Activated B cell treated with CpG ODN at 0.5 μM for 24 hours (primary cell): ENCODE results near the gene WDFY4. TPM values are rescaled to one million over a fixed set of nuclear protein-coding genes. Genes with fewer than 3 reads are reported as not detected.
"Not testable (repeated sequence)": the region's sequence is repeated elsewhere in the genome, so short reads cannot be mapped to it uniquely, and the experiment has no call there.

ENCODE experiments used
- ATAC-seq: fragments of 200-7000 bp; cut with Tn5 transposase; one replicate; pipeline ENCODE4 v1.10.0; 2021; ENCODE audit warnings: low read depth, mild to moderate bottlenecking, moderate library complexity
- CTCF ChIA-PET: fragments of 350-600 bp; sonication (Branson Sonifier 250); formaldehyde crosslinking; loops from one replicate; lab custom pipeline; 2021; ENCODE audit warnings: antibody characterized with exemption; lab: Charles Lee
- POLR2A ChIA-PET: fragments of 350-600 bp; sonication (Branson Sonifier 250); formaldehyde crosslinking; loops from one replicate; lab custom pipeline; 2021; ENCODE audit warnings: antibody characterized with exemption; lab: Charles Lee
- DNase-seq: peaks from one replicate; pipeline ENCODE4 v3.0.0; 2022
- H3K27ac Mint-ChIP-seq: one replicate; pipeline ENCODE4 v1.8.0; 2020; ENCODE audit warnings: mixed read lengths
- H3K27me3 Mint-ChIP-seq: one replicate; pipeline ENCODE4 v1.8.0; 2021; ENCODE audit warnings: mixed read lengths
- H3K36me3 Mint-ChIP-seq: one replicate; pipeline ENCODE4 v1.8.0; 2021; ENCODE audit warnings: low read depth, mixed read lengths
- H3K4me1 Mint-ChIP-seq: one replicate; pipeline ENCODE4 v1.8.0; 2021; ENCODE audit warnings: mixed read lengths
- H3K4me3 Mint-ChIP-seq: one replicate; pipeline ENCODE4 v1.8.0; 2020; ENCODE audit warnings: mild to moderate bottlenecking, mixed read lengths
- H3K9me3 Mint-ChIP-seq: one replicate; pipeline ENCODE4 v1.8.0; 2020; ENCODE audit warnings: mixed read lengths
- CTCF ChIP-seq: fragments of 200-600 bp; IDR thresholded peaks from one replicate; pipeline ENCODE4 v1.8.0; 2022; ENCODE audit warnings: antibody characterized with exemption, mild to moderate bottlenecking
- intact Hi-C: fragments of 100-400 bp; cut with micrococcal nuclease; formaldehyde crosslinking; loops from one replicate; pipeline ENCODE4 v1.15.1; 2024
- total RNA-seq: library from RNA; stranded (reverse); gene quantifications from 2 replicates; pipeline ENCODE4 v1.2.3, GENCODE V29; 2022

The WDFY4 gene
- total RNA-seq, 1 donor from 2014 or later, result 488 TPM

DNA sequence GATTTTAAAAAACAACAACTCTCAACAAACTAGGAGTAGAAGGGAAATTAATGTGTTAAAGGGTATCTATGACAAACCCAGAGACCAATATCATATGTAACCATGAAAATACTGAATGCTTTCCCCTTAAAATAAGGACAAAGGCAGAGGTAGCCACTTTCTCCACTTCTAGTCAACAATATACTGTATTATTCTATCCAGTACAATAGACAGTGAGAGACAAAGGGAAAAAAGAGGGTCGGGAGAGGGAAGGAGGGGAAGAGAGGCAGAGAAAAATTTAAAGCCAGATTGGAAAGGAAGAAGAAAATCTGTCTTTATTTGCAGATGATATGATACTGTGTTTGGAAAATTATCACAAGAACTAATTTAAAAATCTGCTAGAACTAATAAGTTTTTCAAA is 39.1 kb upstream of the WDFY4 start:
- H3K27ac Mint-ChIP-seq, result no peak overlapping the region
- H3K4me3 Mint-ChIP-seq, result no peak overlapping the region
- DNase-seq, result no peak
- no peak for ATAC-seq
- CTCF ChIA-PET, result interaction anchor here (1.0 kb wide), 1 partner anchor 11 kb away, joined by 3 read pairs; no protein-coding TSS in a partner anchor
- peaks cover 5% of the 10 kb centered on the region for H3K27me3 Mint-ChIP-seq
- H3K4me1 Mint-ChIP-seq, result no peaks in the 10 kb centered on the region
- intact Hi-C loops, result no loop called here
- H3K36me3 Mint-ChIP-seq, result peaks cover 3% of the 10 kb centered on the region
- POLR2A ChIA-PET, result no interaction called here
- TF ChIP-seq CTCF, result no peak
- H3K9me3 Mint-ChIP-seq, result peaks cover 5% of the 10 kb centered on the region

DNA sequence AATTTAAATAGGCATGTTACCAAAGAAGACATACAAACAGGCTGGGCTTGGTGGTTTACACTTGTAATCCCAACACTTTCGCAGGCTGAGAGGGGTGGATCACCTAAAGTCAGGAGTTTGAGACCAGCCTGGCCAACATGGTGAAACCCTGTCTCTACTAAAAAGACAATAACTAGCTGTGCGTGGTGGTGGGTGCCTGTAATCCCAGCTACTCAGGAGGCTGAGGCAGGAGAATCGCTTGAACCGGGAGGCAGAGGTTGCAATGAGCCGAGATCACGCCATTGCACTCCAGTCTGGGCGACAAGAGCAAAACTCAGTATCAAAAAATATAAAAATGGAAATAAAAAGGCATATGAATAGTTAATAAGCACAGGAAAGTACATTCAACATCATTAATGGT is 37.6 kb upstream of the WDFY4 start:
- H3K4me3 Mint-ChIP-seq, intact Hi-C loops, DNase-seq, H3K27ac Mint-ChIP-seq, H3K36me3 Mint-ChIP-seq, ATAC-seq, H3K27me3 Mint-ChIP-seq, POLR2A ChIA-PET, H3K4me1 Mint-ChIP-seq, H3K9me3 Mint-ChIP-seq: not testable (repeated sequence)
- CTCF ChIA-PET, result interaction anchor here (1.1 to 1.3 kb wide), 2 partner anchors 8 to 9 kb away, joined by 3 read pairs; no protein-coding TSS in a partner anchor

DNA sequence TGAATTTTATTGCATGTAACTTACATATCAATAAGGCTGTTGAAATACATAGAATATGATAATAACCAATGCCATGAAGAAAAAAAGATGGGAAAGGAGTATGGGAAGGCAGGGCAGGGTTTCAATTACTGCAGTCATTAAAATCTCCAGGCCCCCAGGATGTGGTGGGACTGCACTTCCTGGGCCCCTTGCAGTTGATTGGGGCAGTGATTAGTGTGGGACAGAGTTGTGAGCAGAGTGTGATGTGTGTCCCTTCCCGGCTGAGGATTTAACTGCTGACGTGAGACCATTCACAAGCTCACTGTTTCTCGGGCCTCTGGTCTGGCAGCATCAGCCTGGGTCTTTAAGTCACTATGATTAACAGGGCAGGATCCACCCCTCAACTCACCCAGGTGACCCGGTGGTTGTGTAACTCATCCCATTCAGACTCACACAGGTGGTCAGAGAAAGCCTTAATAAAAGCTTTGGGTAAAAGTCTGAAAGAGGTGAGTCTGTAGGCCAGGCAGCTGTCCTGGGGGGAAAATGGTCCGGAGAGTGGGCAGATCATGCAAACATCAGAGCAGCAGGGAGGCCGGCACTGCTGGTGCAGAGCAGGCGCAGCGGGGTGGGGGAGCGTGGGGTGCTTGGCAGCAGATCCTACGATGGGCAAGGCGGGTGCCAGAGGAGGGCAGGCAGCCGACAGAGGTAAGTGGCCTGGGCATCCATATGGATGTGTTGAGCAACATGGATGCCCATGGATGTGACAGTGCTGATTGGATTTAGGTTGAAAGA is 36.3 kb upstream of the WDFY4 start:
- ChIA-PET CTCF (interaction anchor here (1.0 to 1.1 kb wide), 2 partner anchors 10 to 40 kb away, joined by 3 read pairs; no protein-coding TSS in a partner anchor), POLR2A (no interaction called here)
- peaks cover 5% of the 10 kb centered on the region for H3K27me3 Mint-ChIP-seq
- TF ChIP-seq CTCF, result no peak
- DNase-seq, result no peak
- no peaks in the 10 kb centered on the region for H3K36me3 Mint-ChIP-seq
- no peak overlapping the region for H3K4me3 Mint-ChIP-seq
- no peak for ATAC-seq
- H3K27ac Mint-ChIP-seq, result no peak overlapping the region
- H3K4me1 Mint-ChIP-seq, result peaks cover 22% of the 10 kb centered on the region
- intact Hi-C loops, result no loop called here
- H3K9me3 Mint-ChIP-seq, result no peaks in the 10 kb centered on the region

- Mint-ChIP-seq H3K4me3 (no peak overlapping the region), H3K27ac (no peak overlapping the region), H3K4me1 (peaks cover 22% of the 10 kb centered on the region), H3K9me3 (no peaks in the 10 kb centered on the region), H3K27me3 (peaks cover 8% of the 10 kb centered on the region), H3K36me3 (no peaks in the 10 kb centered on the region)
- ATAC-seq, result no peak
- POLR2A ChIA-PET, result no interaction called here
- intact Hi-C loops, result no loop called here
- no peak for TF ChIP-seq CTCF
- DNase-seq, result no peak
- CTCF ChIA-PET, result interaction anchor here (1.2 kb wide), 1 partner anchor 98 kb away, joined by 5 read pairs; no protein-coding TSS in a partner anchor
Measured at GRCh38 chr10:48649349-48649944, 35.2 kb upstream of the WDFY4 start.

GRCh38 chr10:48651293-48651692 is 33.4 kb upstream of the WDFY4 start:
- TF ChIP-seq CTCF, result no peak
- ChIA-PET CTCF (interaction anchor here (1.9 to 2.8 kb wide), 2 partner anchors 17 to 45 kb away, joined by 4 to 14 read pairs; no protein-coding TSS in a partner anchor), POLR2A (no interaction called here)
- Mint-ChIP-seq H3K27me3 (peaks cover 8% of the 10 kb centered on the region), H3K4me3 (no peak overlapping the region), H3K27ac (no peak overlapping the region), H3K36me3 (no peaks in the 10 kb centered on the region), H3K9me3 (no peaks in the 10 kb centered on the region), H3K4me1 (peaks cover 24% of the 10 kb centered on the region)
- no peak for ATAC-seq
- no peak for DNase-seq
- intact Hi-C loops, result no loop called here
